HG03103 (cell line): ENCODE measurements around the gene PHGDH.
A peak's percentile ranks its signal among the peaks of the same experiment; 100 is the strongest.

Experiments used
- ATAC-seq: cut with Tn5 transposase; IDR thresholded peaks from one replicate; pipeline ENCODE4 v1.9.1; 2021; ENCODE audit warnings: low read depth; ENCODE audit not compliant: unreplicated experiment

PHGDH gene

DNA sequence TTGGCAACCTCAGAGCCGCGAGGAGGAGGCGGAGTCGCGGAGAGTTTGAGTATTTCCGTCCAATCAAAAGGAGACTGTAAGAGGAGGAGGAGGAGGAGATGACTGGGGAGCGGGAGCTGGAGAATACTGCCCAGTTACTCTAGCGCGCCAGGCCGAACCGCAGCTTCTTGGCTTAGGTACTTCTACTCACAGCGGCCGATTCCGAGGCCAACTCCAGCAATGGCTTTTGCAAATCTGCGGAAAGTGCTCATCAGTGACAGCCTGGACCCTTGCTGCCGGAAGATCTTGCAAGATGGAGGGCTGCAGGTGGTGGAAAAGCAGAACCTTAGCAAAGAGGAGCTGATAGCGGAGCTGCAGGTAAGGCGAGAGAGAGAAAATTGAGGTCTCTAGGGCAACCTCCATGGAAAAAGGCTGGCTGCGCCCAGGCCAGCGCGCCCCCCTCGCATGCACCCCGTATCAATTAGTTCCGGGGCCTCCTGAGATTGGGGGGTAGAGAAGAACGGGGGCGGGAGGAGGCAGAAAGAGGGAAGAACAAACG, at the start of gene PHGDH:
Gene PHGDH (plus strand): TSS at position 131 of the 538 bp plus-strand sequence. CDS start 89 bp downstream, at position 220.
- peak; percentile 57 for ATAC-seq

DNA sequence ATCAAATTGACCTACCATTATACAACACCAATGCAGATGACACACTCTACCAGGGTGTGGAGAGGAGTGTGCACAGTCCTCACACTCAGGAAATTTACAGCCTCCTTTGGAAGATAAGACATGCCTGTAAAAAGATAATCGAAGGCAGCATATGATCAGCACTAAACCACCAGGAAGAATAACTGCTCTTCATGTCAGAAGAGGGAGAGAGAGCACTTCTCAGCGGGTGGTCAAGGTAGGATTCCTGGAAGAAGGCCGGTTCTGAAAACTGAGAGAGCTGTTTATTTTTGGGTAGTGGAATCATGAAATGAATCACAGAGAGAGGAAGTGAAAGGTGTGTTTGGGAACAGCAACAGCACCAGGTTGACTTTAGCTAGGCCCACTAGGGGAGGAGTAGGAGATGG, 49.7 kb upstream of the PHGDH start:
- ATAC-seq, result peak; percentile 75

DNA sequence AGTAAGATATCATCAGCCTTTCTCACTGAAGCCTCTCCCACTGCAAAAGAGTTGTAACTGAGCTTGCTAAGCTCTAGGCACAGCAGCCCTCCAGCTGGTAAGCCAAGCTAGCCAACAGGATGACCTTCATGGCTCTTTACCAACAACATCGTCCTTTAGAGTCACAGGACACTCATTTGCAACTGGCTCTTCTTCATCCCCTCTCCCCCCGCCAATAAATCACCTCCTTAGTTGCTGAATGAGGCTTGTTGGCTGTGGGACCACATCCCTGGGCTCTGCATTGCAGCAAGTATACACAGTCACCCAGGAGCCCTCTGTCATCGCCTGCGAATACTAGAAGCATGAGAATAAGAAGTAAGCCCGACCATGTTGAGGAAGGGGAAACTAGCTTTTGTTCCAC, 47.7 kb upstream of the PHGDH start:
- no peak for ATAC-seq

DNA sequence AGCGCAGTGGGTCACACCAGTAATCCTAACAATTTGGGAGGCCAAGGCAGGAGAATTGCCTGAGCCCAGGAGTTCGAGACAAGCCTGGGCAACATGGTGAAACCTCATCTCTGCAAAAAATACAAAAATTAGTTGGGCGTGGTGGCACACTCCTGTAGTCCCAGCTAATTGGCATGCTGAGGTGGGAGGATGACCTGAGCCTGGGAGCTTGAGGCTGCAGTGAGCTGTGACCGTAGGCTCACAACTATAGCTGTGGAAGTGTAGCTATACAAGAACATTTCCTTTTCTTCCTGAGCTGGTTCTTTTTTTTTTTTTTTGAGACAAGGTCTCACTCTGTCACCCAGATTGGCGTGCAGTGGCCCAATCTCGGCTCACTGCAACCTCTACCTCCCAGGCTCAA, 44.6 kb upstream of the PHGDH start:
- ATAC-seq, result no peak

GRCh38 chr1:119670898-119671297, 40.8 kb upstream of the PHGDH start:
- no peak for ATAC-seq

DNA sequence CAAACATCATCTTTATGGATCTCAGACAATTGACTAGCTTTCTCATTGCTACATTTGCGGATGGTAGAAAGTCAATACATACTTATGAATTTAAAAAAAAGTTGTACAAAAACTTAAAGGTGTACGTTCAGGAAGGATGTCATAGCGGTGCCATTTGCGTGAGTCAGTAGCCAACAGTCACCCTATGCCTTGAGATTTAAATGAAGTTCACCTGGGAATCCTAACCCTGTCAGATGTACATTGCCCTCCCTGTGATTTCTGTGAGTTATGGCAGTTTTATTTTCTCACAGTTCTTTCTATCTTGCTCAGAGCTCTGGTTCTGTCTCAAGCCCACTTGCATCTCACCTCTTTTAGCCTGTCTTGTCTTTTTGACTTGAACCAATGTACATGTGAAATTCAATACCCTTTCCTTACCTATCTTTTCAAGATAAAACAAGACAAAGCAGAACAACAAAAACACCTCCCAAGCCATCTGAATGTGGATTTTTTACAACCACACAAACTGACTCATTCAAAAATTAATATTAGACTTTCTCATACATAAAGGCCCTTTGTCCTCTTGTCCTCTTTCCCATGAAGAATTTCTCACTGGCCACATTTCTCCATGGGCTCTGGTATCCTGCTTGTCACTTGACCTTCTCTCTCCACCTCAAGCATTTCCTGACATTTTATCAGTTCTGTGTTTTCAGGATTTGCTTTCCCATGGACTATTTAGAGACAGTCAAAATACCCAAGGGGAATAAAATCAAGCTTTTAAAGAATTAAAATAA, 38.4 kb upstream of the PHGDH start:
- ATAC-seq, result no peak

DNA sequence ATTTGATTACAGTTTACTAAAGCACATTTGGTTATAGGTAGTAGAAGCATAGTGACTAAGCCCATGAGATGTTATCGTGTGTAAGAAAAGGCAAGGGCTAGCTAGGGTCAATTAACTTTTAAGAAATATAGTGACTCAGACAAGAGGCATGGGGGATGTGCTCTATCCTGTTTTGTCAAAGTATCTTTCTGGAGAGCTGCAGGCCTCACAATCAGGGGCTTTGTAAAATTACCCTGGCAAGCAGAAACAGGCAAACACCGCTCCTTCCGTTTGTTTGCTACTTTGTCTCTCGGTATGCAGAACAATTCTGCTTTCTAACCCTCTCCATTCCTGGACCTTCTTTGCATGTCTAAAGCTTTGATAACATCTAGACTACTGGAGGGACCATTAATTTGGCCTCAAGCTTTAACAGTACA, 37.6 kb upstream of the PHGDH start:
- no peak for ATAC-seq

DNA sequence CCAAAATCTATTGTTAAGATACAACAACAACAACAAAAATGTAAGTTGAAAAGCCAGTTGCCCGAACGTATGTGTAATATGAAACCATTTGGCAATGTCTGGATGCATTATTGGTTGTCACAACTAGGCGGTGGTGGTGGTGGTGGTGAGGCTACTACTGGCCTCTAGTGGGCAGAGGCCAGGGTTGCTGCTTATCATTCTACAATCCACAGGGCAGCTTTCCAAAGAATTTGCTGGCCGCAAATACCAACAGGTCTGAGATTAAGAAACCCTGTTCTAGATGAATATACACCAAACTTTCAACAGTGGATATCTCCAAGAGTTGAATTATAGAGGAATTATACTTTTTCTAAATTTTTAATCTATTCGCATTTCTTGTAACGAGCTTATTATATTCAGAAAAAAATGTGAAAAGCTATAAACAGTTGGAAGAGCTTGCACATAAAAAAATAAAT, 36.9 kb upstream of the PHGDH start:
- no peak for ATAC-seq

- ATAC-seq, result no peak
Observed at GRCh38 chr1:119675349-119676345, 36.1 kb upstream of the PHGDH start.

GRCh38 chr1:119676571-119677206, 35.0 kb upstream of the PHGDH start:
- ATAC-seq, result no peak

DNA sequence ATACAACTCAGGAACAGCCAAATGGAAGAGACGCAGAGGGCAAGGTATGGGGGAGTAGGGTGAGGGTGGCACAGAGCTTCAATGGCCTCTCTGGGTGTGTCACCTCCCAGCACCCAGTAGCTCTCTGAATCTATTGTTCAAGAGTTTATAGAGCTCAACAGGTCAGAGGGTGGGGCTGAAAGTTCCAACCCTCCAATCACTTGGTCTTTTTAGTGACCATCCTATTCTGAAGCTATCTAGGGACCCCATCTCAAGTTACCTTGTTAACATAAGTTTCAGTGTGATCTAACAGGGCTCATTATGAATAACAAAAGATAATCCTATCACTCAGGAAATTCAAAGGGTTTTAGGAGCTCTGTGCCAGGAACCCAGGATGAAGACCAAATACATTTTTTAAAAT, 32.5 kb upstream of the PHGDH start:
- ATAC-seq, result no peak

GRCh38 chr1:119680193-119680592, 31.5 kb upstream of the PHGDH start:
- ATAC-seq, result no peak

DNA sequence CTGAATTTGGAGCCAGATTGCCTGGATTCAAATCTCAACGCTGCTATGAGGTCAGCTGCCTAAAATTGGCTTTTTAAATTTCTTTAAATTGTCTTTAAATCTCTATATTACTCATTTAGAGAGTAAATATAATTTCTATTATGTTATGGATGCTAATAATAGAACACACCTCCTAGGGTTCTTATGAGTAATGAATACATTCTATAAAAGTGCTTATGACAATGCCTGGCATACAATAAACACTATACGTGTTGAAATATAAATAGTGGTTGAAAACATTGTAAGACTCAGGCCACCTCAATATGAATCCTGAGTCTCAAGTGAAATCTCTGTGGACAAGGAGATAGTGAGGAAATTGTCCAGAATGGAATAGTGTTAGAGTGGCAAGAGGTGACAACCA, 31.0 kb upstream of the PHGDH start:
- ATAC-seq, result no peak

DNA sequence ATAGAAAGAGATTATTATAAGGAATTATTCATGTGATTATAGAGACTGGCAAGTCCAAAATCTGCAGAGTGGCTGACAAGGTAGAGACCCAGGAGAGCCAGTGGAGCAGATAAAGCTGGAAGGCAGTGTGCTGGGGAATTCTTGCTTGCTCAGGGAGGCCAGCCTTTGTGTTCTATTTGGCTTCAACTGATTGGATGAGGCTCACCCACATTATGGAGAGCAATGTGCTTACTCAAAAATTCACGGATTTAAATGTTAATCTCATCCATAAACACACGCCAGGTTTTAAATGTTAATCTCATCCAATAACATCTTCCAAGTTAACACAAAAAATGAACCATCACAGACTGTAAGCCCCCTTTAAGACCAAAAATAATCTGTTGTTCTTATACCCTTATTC, 30.2 kb upstream of the PHGDH start:
- no peak for ATAC-seq

GRCh38 chr1:119682141-119682540, 29.6 kb upstream of the PHGDH start:
- ATAC-seq, result no peak

- ATAC-seq, result no peak
Observed at GRCh38 chr1:119683893-119684292, 27.8 kb upstream of the PHGDH start.

DNA sequence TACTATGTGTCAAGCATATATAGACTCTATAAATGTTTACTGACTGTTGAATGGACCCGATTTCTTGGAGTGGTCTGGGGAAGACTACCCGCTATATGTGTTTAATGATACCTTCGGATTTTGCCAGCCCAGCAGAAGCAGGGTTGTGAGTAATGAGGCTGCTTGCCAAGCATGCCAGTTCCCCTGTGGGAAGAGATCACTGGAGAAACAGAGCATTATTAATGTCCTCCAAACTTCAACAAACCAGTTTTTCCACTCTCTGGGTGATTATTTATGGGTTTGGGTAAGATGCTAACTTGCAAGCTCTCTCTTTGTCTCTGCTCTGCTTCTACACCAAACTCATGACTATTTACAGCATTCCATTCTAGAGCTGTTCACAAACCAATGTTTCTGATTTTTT, 25.1 kb upstream of the PHGDH start:
- ATAC-seq, result no peak

GRCh38 chr1:119687434-119688079, 24.2 kb upstream of the PHGDH start:
- no peak for ATAC-seq

DNA sequence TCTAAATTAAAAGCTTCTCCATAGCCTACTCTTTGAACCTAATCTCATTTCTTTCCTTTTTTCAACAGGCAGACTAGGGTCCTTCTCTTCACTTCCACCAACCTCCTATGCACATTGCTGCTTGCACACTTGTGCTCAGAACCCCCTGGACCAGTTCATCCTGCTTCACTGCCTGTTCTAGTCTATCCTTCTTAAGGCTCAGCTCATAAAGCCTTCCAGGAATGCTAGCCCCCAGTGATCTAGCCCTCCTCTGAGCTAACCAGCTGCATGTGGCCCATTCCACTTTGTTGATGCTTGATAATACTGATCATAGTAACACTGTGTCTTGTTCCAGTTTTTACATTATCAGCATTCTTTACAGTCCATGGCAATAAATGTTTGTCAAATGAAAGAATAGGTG, 22.9 kb upstream of the PHGDH start:
- ATAC-seq, result no peak

DNA sequence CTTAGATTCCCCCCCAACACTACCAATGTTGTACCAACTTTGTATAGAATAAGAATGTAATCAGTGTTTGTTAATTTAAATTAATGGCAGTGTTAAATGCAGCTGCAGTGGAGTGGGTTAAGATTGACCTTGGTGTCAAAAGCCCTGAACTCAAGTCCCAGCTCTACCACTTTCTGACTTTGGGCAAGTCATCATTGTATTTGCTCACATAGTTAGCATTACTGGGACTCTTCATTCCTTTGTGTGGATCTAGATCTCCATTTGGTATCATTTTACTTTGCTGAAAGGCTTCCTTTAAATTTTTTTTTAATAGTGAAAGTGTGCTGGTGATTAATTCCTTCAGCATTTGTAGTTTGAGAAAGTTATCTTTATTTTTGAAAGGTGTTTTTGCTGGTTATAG, 22.2 kb upstream of the PHGDH start:
- no peak for ATAC-seq
